Measurements from ENCODE around the gene RALB.

- TF ChIP-seq CTCF (IDR thresholded peaks at IDR 0.05; ENCODE audit: borderline replicate concordance, extremely low read depth, low read length, poor library complexity, severe bottlenecking) = no peak
- TF ChIP-seq EZH2 (IDR thresholded peaks at IDR 0.05; ENCODE audit: borderline replicate concordance, low read depth, low read length, severe bottlenecking) = no peak
These were observed 45.7 kb downstream of the RALB start for GRCh38 chr2:120298173-120298835.
